Esophagus squamous epithelium (tissue), 5 donors: ENCODE results near the gene IL36A. TPM values are rescaled to one million over a fixed set of nuclear protein-coding genes. Genes with fewer than 3 reads are reported as not detected.

ENCODE experiments used
- DNase-seq: peaks from one replicate; lab custom pipeline; 2025; lab: John Stamatoyannopoulos, UW
- H3K27ac ChIP-seq, 4 donors: fragments of 200-600 bp; sonication (generic); one replicate each; pipeline ENCODE4 v1.5.1; 2016 to 2019; ENCODE audit warnings: mild to moderate bottlenecking in 1 of 4
- H3K27me3 ChIP-seq, 4 donors: fragments of 200-600 bp; sonication (generic); 1 replicate in 3 of 4; 2 replicates in 1 of 4; pipeline versions ENCODE4 v1.5.1 to v1.6.0; 2017 to 2021; ENCODE audit warnings: antibody characterized with exemption in 1 of 4
- H3K36me3 ChIP-seq, 3 donors: fragments of 200-600 bp; sonication (generic); one replicate each; pipeline ENCODE4 v1.5.1; 2016 to 2019
- H3K4me1 ChIP-seq, 3 donors: fragments of 200-600 bp; sonication (generic); one replicate each; pipeline ENCODE4 v1.5.1; 2017 to 2019
- H3K4me3 ChIP-seq, 4 donors: fragments of 200-600 bp; sonication (generic); 1 replicate in 3 of 4; 2 replicates in 1 of 4; pipeline ENCODE4 v1.5.1; 2016 to 2019; ENCODE audit warnings: mild to moderate bottlenecking in 2 of 4, moderate library complexity in 1 of 4
- H3K9me3 ChIP-seq, 3 donors: fragments of 200-600 bp; sonication (generic); one replicate each; pipeline ENCODE4 v1.5.1; 2016 to 2019
- CTCF ChIP-seq, 6 experiments: fragments of 450-650 bp in 4 of 6; fragments of 200-600 bp in 2 of 6; sonication (generic) in 2 of 6; IDR thresholded peaks; one replicate each; pipeline ENCODE4 v1.5.1; 2016 to 2019; ENCODE audit warnings: antibody characterized with exemption in 6 of 6, mild to moderate bottlenecking in 4 of 6, moderate library complexity in 4 of 6
- POLR2A ChIP-seq, 4 donors: fragments of 450-650 bp; IDR thresholded peaks; one replicate each; pipeline ENCODE4 v1.6.1; 2017; ENCODE audit warnings: antibody characterized with exemption in 4 of 4, mild to moderate bottlenecking in 4 of 4, moderate library complexity in 3 of 4
- WGBS, 2 donors: methylation state at CpG; one replicate each; pipeline ENCODE4 v1.1.5; 2018; 5-methylcytosine and 5-hydroxymethylcytosine counted together
- intact Hi-C: fragments of 100-400 bp; cut with DNase I; formaldehyde crosslinking; loops from one replicate; pipeline ENCODE4 v1.15.0; 2022
- total RNA-seq, 4 donors: library from RNA; depleted of rRNA; stranded (reverse); fragments of >200 nt; gene quantifications; one replicate each; pipeline ENCODE4 v1.1.0, GENCODE V29; 2016
- donor health status: DM: yes; HTN: yes; CAD: no.

IL36A gene
- total RNA-seq, 4 donors from 2014 or later = 54.9 to 254 (median 207) TPM

- Histone ChIP-seq H3K36me3 (no peaks in the 10 kb centered on the region), H3K27ac (no peak overlapping the region), H3K9me3 (peaks cover 0 to 3% (median 0%) of the 10 kb centered on the region in 3 donors), H3K4me3 (no peak overlapping the region), H3K4me1 (no peaks in the 10 kb centered on the region), H3K27me3 (no peaks in the 10 kb centered on the region)
- 85 to 87% methylated on average over 5 of the region's 5 CpGs for WGBS, 2 donors
- no peak for DNase-seq
- TF ChIP-seq CTCF (IDR thresholded peaks at IDR 0.05) (no peak), POLR2A (IDR thresholded peaks at IDR 0.05) (no peak)
- intact Hi-C loops = no loop called here
Observed at GRCh38 chr2:113046465-113046864, 41.2 kb downstream of the IL36A start.

GRCh38 chr2:113050921-113051895 is 45.9 kb downstream of the IL36A start:
- H3K36me3 ChIP-seq = no peaks in the 10 kb centered on the region
- WGBS, 2 donors = 87 to 89% methylated on average over 5 to 15 of the region's 38 CpGs
- intact Hi-C loops = no loop called here
- H3K9me3 ChIP-seq = peaks cover 0 to 26% (median 13%) of the 10 kb centered on the region in 3 donors
- no peak overlapping the region for H3K27ac ChIP-seq
- TF ChIP-seq POLR2A (IDR thresholded peaks at IDR 0.05) (no peak), CTCF (IDR thresholded peaks at IDR 0.05) (no peak)
- H3K4me3 ChIP-seq = no peak overlapping the region
- H3K27me3 ChIP-seq = no peaks in the 10 kb centered on the region
- H3K4me1 ChIP-seq = no peaks in the 10 kb centered on the region
- DNase-seq = no peak

- Histone ChIP-seq H3K9me3 (peaks cover 0 to 30% (median 13%) of the 10 kb centered on the region in 3 donors), H3K4me3 (no peak within 1 kb of the TSS), H3K4me1 (no peaks in the 10 kb centered on the region), H3K27ac (peak within 1 kb of the TSS in 1 of 4 donors; percentile 11), H3K36me3 (no peaks in the 10 kb centered on the region), H3K27me3 (no peaks in the 10 kb centered on the region)
- TF ChIP-seq CTCF (IDR thresholded peaks at IDR 0.05) (no peak), POLR2A (IDR thresholded peaks at IDR 0.05) (no peak)
- 62 to 71% methylated on average over 6 of the region's 6 CpGs for WGBS, 2 donors
- DNase-seq = no peak
- intact Hi-C loops = no loop called here
Observed at GRCh38 chr2:113052396-113052917, 47.2 kb downstream of the IL36A start, which contains the start of gene IL36B. Gene IL36B (minus strand): TSS chr2:113052867.

- Histone ChIP-seq H3K27me3 (no peaks in the 10 kb centered on the region), H3K9me3 (peaks cover 0 to 30% (median 13%) of the 10 kb centered on the region in 3 donors), H3K36me3 (no peaks in the 10 kb centered on the region), H3K27ac (peak overlapping the region in 1 of 4 donors; percentile 11), H3K4me3 (no peak overlapping the region), H3K4me1 (peaks cover 0 to 4% (median 0%) of the 10 kb centered on the region in 3 donors)
- no peak for DNase-seq
- TF ChIP-seq POLR2A (IDR thresholded peaks at IDR 0.05) (no peak), CTCF (IDR thresholded peaks at IDR 0.05) (no peak)
- intact Hi-C loops = no loop called here
- 43 to 53% methylated on average over 3 of the region's 3 CpGs for WGBS, 2 donors
Observed at GRCh38 chr2:113053666-113054065, 48.4 kb downstream of the IL36A start.

GRCh38 chr2:113054066-113054465 is 48.8 kb downstream of the IL36A start:
- peaks cover 0 to 8% (median 0%) of the 10 kb centered on the region in 3 donors for H3K4me1 ChIP-seq
- H3K36me3 ChIP-seq = no peaks in the 10 kb centered on the region
- no peaks in the 10 kb centered on the region for H3K27me3 ChIP-seq
- no peak overlapping the region for H3K4me3 ChIP-seq
- DNase-seq = no peak
- intact Hi-C loops = no loop called here
- no peak overlapping the region for H3K27ac ChIP-seq
- no peak for TF ChIP-seq CTCF (IDR thresholded peaks at IDR 0.05)
- TF ChIP-seq POLR2A (IDR thresholded peaks at IDR 0.05) = no peak
- peaks cover 0 to 30% (median 13%) of the 10 kb centered on the region in 3 donors for H3K9me3 ChIP-seq
